Keratinocyte (primary cell): ENCODE results near the gene DEFB116.

Source experiments
- EZH2 ChIP-seq: IDR thresholded peaks from one replicate; pipeline ENCODE4 v1.6.1; 2012; ENCODE audit warnings: inconsistent platforms, mild to moderate bottlenecking, low read length, moderate library complexity
- TF ChIP-seq, protein P1 (sequence below), 3 experiments: IDR thresholded peaks in 1 of 3; conservative IDR thresholded peaks in 1 of 3; optimal IDR thresholded peaks in 1 of 3; 2 replicates in 2 of 3; 3 replicates in 1 of 3; pipeline versions ENCODE3 to v1.5.1; 2011; ENCODE audit warnings: low read length in 3 of 3, mild to moderate bottlenecking in 3 of 3, moderate library complexity in 2 of 3, control low read depth in 1 of 3, inconsistent platforms in 1 of 3; ENCODE audit not compliant: insufficient read depth in 2 of 3; ENCODE audit errors: extremely low read depth in 1 of 3

DNA sequence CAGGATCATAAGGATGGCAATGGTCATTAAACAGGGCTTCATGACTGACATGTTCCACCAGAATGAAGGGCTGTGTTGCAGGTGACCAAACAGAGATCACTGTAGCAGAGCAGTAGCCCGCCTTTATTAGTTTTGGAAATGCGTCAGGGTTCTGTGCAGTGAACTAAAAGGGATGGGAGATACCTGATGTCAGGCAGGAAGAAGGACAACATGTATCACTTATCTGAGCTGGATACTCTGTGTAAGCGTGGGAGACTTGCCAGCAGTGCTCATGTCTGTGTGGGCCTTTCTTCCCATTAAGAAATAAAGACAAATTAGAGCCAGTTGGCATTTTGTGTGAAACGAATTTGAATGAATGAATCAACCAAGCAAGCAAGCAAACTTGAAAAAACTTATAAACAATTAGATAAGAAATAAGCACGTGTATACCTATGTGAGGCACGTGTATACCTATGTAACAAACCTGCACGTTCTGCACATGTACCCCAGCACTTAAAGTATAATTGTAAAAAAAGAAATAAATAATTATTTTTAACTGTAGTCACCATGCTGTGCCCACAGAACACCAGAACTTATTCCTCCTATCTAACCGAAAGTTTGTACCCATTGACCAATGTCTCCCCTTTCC, at the start of gene DEFB116:
- TF ChIP-seq, protein P1, sequence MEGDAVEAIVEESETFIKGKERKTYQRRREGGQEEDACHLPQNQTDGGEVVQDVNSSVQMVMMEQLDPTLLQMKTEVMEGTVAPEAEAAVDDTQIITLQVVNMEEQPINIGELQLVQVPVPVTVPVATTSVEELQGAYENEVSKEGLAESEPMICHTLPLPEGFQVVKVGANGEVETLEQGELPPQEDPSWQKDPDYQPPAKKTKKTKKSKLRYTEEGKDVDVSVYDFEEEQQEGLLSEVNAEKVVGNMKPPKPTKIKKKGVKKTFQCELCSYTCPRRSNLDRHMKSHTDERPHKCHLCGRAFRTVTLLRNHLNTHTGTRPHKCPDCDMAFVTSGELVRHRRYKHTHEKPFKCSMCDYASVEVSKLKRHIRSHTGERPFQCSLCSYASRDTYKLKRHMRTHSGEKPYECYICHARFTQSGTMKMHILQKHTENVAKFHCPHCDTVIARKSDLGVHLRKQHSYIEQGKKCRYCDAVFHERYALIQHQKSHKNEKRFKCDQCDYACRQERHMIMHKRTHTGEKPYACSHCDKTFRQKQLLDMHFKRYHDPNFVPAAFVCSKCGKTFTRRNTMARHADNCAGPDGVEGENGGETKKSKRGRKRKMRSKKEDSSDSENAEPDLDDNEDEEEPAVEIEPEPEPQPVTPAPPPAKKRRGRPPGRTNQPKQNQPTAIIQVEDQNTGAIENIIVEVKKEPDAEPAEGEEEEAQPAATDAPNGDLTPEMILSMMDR (optimal IDR thresholded peaks at IDR 0.05 in 1 of 3, IDR thresholded peaks at IDR 0.05 in 1 of 3, conservative IDR thresholded peaks at IDR 0.05 in 1 of 3; ENCODE audit: extremely low read depth in 1 of 3, insufficient read depth in 2 of 3, low read length in 3 of 3), result no peak
- TF ChIP-seq EZH2, result no peak
